GM12864 (cell line): Measurements from ENCODE around the gene GPC5.
"Not testable (repeated sequence)": the region's sequence is repeated elsewhere in the genome, so short reads cannot be mapped to it uniquely, and the experiment has no call there.

ENCODE experiments used
- DNase-seq: peaks from one replicate; pipeline ENCODE4 v3.0.0-alpha.2; 2011; ENCODE audit warnings: low read depth
- H3K4me3 ChIP-seq: 2 replicates; pipeline ENCODE4 v1.5.1; 2011; ENCODE audit warnings: mild to moderate bottlenecking, low read depth, low read length, control low read depth
- CTCF ChIP-seq: IDR thresholded peaks from 2 replicates; pipeline ENCODE4 v1.5.1; 2011; ENCODE audit warnings: low read depth, mild to moderate bottlenecking, moderate library complexity, low read length, control low read depth, inconsistent platforms; ENCODE audit errors: missing control alignments

GPC5 gene

GRCh38 chr13:92694047-92694446 is 1295.6 kb downstream of the GPC5 start:
- no peak for DNase-seq
- no peak for TF ChIP-seq CTCF
- H3K4me3 ChIP-seq, result no peak overlapping the region

GRCh38 chr13:92695827-92696226 is 1297.4 kb downstream of the GPC5 start:
- H3K4me3 ChIP-seq, DNase-seq: not testable (repeated sequence)

GRCh38 chr13:92716749-92717148 is 1318.3 kb downstream of the GPC5 start:
- no peak overlapping the region for H3K4me3 ChIP-seq
- no peak for TF ChIP-seq CTCF
- no peak for DNase-seq

GRCh38 chr13:92717857-92718256 is 1319.4 kb downstream of the GPC5 start:
- no peak overlapping the region for H3K4me3 ChIP-seq
- TF ChIP-seq CTCF, result no peak
- DNase-seq, result no peak

GRCh38 chr13:92719868-92720267 is 1321.4 kb downstream of the GPC5 start:
- TF ChIP-seq CTCF, result no peak
- no peak overlapping the region for H3K4me3 ChIP-seq
- DNase-seq, result no peak

GRCh38 chr13:92721620-92722019 is 1323.2 kb downstream of the GPC5 start:
- DNase-seq, result no peak
- TF ChIP-seq CTCF, result no peak
- no peak overlapping the region for H3K4me3 ChIP-seq

GRCh38 chr13:92727118-92727517 is 1328.7 kb downstream of the GPC5 start:
- H3K4me3 ChIP-seq, result no peak overlapping the region
- no peak for DNase-seq
- TF ChIP-seq CTCF, result no peak

- DNase-seq, result no peak
- no peak overlapping the region for H3K4me3 ChIP-seq
- no peak for TF ChIP-seq CTCF
These were observed 1335.6 kb downstream of the GPC5 start for GRCh38 chr13:92734068-92734467.
